IPS-NIHi7 (cell line): ENCODE results near the gene SULT6B1.
"Not testable (repeated sequence)": the region's sequence is repeated elsewhere in the genome, so short reads cannot be mapped to it uniquely, and the experiment has no call there.

Experiments used
- DNase-seq: peaks from one replicate; pipeline ENCODE4 v3.0.0; 2012; ENCODE audit warnings: mixed read lengths; ENCODE audit errors: extremely low spot score

SULT6B1 gene

GRCh38 chr2:37196320-37197195 lies 8.1 kb upstream of the SULT6B1 start, which contains the start of gene CEBPZOS:
CEBPZOS (plus strand) TSS chr2:37196496; CDS start chr2:37199705, 3,209 bp downstream.
- peak; percentile 81 for DNase-seq

GRCh38 chr2:37195862-37196319 lies 7.4 kb upstream of the SULT6B1 start:
- not testable (repeated sequence) for DNase-seq

- no peak for DNase-seq
These were observed 4.1 kb upstream of the SULT6B1 start for GRCh38 chr2:37192551-37192950.

GRCh38 chr2:37191747-37192146 lies 3.3 kb upstream of the SULT6B1 start:
- DNase-seq: no peak

GRCh38 chr2:37191253-37191652 lies 2.8 kb upstream of the SULT6B1 start:
- DNase-seq: no peak

GRCh38 chr2:37190290-37190689 lies 1.8 kb upstream of the SULT6B1 start:
- DNase-seq: no peak

- DNase-seq: peak; percentile 71
These were observed 1.1 kb upstream of the SULT6B1 start for GRCh38 chr2:37189452-37190153.

- no peak for DNase-seq
These were observed 6.5 kb downstream of the SULT6B1 start for GRCh38 chr2:37181726-37182684.

GRCh38 chr2:37180640-37181039 lies 7.8 kb downstream of the SULT6B1 start:
- DNase-seq: no peak

- peak; percentile 36 for DNase-seq
These were observed 8.3 kb downstream of the SULT6B1 start for GRCh38 chr2:37180006-37180639.

- no peak for DNase-seq
These were observed 14.7 kb downstream of the SULT6B1 start for GRCh38 chr2:37173741-37174140.

GRCh38 chr2:37171624-37171950 lies 16.9 kb downstream of the SULT6B1 start:
- no peak for DNase-seq

GRCh38 chr2:37168217-37168981 lies 20.1 kb downstream of the SULT6B1 start:
- peak; percentile 81 for DNase-seq

- DNase-seq: no peak
These were observed 20.8 kb downstream of the SULT6B1 start for GRCh38 chr2:37167636-37168180.

GRCh38 chr2:37164757-37165156 lies 23.7 kb downstream of the SULT6B1 start:
- DNase-seq: no peak

- peak; percentile 97 for DNase-seq
These were observed 31.4 kb downstream of the SULT6B1 start, which contains the start of gene EIF2AK2 for GRCh38 chr2:37156857-37157714. EIF2AK2 (minus strand) TSS chr2:37156980; CDS start chr2:37147806, 9,174 bp downstream.

- peak; percentile 37 for DNase-seq
These were observed 32.2 kb downstream of the SULT6B1 start for GRCh38 chr2:37156071-37156856.

GRCh38 chr2:37154785-37155184 lies 33.7 kb downstream of the SULT6B1 start:
- DNase-seq: no peak
